ENCODE results near the gene AMPD3.

The AMPD3 gene

DNA sequence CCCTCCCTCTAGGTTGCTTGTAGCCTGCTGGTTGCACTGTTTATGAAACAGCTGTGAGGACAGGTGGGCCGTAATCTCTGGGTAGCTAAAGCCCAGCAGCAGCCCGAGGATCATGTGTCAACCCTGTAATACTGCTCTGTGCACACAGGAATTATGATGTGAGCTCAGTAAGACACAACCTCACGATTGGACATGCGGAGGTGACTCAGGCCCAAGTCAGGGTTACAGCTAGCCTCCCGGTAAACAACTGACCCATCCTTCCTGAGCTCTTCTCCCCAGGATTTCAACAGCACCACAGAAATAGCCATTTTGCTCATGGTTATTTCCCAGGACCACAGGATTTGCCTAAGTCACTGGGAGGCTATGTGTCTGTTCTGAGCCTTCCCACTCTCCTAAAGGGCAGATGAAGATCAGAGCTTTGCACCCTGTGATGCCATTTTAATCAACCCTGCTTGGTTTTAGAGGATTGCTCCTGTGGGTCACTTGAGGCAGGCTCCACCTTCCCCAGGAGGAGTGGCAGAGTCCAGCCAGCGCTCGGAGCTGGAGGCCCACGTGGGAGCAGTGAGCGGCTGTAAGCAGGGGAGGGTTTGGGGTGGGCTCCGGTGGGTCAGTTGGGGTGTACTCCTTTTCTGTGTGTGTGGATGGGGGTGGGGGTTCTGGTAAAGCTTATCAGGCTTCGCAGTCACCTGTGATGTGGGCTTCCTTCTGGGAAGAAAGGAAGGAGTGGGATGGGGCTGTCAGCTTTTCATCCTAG, at the start of gene AMPD3:
Gene AMPD3 (plus strand): TSS at position 387 of the 754 bp plus-strand sequence. CDS start 6,256 bp downstream, outside the sequence.
- TF ChIP-seq, protein P1, sequence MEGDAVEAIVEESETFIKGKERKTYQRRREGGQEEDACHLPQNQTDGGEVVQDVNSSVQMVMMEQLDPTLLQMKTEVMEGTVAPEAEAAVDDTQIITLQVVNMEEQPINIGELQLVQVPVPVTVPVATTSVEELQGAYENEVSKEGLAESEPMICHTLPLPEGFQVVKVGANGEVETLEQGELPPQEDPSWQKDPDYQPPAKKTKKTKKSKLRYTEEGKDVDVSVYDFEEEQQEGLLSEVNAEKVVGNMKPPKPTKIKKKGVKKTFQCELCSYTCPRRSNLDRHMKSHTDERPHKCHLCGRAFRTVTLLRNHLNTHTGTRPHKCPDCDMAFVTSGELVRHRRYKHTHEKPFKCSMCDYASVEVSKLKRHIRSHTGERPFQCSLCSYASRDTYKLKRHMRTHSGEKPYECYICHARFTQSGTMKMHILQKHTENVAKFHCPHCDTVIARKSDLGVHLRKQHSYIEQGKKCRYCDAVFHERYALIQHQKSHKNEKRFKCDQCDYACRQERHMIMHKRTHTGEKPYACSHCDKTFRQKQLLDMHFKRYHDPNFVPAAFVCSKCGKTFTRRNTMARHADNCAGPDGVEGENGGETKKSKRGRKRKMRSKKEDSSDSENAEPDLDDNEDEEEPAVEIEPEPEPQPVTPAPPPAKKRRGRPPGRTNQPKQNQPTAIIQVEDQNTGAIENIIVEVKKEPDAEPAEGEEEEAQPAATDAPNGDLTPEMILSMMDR (IDR thresholded peaks at IDR 0.05; ENCODE audit: extremely low read depth, missing control alignments) = no peak
- peak; percentile 67 for DNase-seq (ENCODE audit: low spot score)

DNA sequence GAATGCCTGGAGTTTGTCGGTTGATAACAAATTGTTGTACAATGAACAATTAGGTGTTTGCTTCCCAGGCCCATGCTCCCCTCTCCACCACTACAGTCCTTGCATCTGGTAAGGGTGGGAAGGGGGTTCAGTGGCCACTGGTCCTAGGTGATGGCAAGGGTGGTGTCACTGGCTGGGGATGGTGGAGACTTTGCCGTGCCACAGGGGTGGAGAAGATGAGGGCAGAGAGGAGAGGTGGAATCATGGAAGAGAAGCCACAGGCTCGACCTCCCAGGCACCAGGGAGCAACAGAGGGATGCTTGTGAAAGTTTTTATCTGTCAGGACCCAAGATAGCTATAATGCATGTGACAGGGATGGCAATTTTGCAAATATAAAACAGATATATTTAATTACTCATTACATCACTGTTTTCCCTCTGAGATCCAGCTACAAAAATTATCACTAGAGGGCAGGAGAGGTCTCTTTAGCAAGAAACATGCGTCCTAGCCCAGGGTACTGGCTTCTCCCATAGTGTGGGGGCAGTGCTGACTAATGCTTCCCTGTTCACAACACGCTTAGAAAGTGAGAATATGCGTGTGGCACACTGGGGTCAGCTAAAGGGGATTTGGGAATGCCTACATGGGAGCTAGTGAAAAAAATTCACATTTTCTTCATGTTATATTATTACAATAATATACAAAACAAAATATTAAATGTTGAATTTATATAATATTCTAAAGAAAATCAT, 49.0 kb upstream of the AMPD3 start:
- TF ChIP-seq, protein P1 (IDR thresholded peaks at IDR 0.05; ENCODE audit: extremely low read depth, missing control alignments) = peak; percentile 16

DNA sequence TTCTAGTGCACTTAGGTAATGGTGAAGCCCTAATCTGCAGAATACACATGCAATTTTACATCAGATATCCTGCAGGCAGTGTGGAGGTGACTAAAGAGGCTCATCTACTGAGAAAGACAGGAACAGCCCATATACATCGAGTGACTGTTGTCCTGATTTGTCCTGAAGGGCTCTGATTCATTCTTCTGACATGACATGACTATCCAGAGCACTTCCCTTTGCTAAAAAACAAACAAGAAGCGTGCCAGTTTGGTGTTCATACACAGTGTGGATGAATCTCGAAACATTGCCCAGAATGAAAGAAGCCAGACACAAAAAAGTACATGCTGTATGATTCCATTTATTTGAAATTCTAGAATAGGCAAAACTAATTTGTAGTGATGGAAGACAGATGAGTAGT, 48.0 kb upstream of the AMPD3 start:
- DNase-seq (ENCODE audit: low spot score) = no peak
- TF ChIP-seq, protein P1 (IDR thresholded peaks at IDR 0.05; ENCODE audit: extremely low read depth, missing control alignments) = no peak

More for the DNA sequence above, 49.0 kb upstream of the AMPD3 start:
- peak; percentile 61 for DNase-seq (ENCODE audit: low spot score)

DNA sequence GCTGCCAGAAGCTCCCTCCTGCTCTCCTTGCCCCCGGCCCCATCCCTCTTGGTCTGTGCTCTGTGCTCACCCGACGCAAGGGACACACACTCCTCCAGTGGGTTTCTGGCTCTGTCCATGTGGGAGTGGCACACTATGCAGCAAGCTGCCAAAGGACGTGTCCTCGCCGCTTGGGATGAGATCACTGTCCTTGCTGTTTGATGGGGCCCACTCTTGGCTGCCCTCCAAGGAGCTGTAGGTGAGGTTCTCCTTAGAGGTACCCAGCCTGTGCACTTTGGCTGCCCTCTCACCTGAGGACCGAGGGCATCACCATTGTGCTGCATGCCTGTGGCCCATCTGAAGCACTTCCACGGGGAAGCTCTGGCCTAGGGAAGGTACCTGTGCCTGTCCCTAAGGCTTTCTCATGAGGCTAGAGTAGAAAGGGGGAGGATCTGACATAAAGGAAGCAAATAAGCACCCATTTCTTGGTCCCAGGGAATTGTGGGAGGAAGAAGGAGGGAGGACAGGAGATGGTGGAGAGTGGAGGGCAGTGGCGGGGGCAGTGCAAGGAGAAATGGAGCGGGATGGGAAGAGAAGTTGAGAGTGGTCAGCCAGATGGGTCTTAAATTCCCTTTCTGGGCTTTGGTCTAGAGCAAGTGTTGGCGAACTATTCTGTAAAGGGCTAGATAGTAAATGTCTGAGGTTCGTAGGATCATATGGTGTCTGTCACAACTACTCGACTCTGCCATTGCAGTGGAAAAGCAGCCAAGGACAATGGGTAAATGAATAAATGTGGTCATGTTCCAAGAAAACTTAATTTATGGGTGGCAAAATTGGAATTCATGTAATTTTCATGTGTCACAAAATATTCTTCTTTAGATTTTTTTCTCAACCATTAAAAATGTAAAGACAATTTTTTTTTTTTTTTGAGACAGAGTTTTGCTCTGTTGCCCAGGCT, 47.0 kb upstream of the AMPD3 start:
- TF ChIP-seq, protein P1 (IDR thresholded peaks at IDR 0.05; ENCODE audit: extremely low read depth, missing control alignments) = no peak
- DNase-seq (ENCODE audit: low spot score) = no peak

DNA sequence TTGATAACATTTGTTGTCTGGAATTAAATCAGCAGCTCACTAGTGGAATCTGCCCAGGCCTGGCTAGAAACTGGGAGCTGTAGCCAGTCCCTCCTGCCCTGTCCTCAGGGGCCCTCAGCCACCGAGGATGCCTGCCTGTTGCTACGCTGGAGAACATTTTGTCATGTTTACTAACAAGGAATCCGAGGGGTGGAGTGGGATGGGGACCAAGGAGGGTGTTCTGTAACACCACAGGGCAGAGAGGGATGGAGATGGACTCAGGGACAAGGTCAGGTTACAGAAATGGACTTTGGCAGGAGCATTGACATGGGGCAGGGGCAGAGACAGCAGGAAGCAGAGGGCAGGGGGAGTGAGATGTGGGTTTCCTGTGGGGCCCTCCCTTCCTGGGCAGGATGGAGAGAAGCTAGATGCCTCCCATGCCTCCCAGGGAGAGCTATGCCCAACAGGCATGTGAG, 45.8 kb upstream of the AMPD3 start:
- DNase-seq (ENCODE audit: low spot score) = no peak
- TF ChIP-seq, protein P1 (IDR thresholded peaks at IDR 0.05; ENCODE audit: extremely low read depth, missing control alignments) = no peak

DNA sequence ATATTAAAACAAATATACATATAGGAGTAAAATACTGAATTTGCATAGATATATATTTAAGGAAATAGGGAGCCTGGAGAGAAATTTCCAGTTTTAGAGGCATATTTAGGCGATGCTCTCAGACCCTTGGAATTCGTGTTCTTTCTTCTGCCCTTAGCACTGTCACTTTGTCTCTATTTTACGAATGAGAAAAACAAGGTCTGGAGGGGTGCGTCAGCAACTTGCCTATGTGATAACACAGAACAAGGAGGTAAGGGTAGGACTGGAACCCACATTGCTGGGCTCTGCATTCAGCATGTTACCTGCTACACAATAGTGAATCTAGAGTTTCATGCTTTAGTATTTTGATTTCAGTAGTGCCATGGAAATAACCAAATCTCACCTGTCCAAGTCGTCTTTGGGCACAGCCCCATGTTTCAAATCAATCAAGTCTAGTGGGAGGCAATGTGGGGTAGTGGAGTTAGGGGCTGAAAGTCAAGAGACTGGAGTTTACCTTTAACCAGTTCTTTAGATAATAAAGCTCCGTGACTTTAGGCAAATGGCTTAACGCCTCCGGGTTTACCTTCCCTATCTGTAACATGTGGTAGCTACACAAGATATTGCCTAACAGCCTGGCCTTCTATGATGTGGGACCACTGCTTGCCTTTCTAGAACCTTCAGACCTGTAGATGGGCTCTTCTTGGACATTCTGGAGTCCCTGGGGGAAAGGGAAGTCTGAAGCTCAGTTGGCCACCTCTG, 44.8 kb upstream of the AMPD3 start:
- TF ChIP-seq, protein P1 (IDR thresholded peaks at IDR 0.05; ENCODE audit: extremely low read depth, missing control alignments) = no peak
- DNase-seq (ENCODE audit: low spot score) = no peak

All from GM20000 (cell line).